Measurements from ENCODE around the gene CTNNBL1.

- TF ChIP-seq EZH2 (IDR thresholded peaks at IDR 0.05; ENCODE audit: low read depth, unreplicated experiment) (no peak), CTCF (conservative IDR thresholded peaks at IDR 0.05; ENCODE audit: low read depth in 2 of 2) (no peak), REST (IDR thresholded peaks at IDR 0.05; ENCODE audit: unreplicated experiment) (no peak), STAT1 (IDR thresholded peaks at IDR 0.05; ENCODE audit: unreplicated experiment) (no peak), EZH2phosphoT487 (IDR thresholded peaks at IDR 0.05; ENCODE audit: unreplicated experiment) (no peak)
Observed at GRCh38 chr20:37852666-37853065, 158.8 kb downstream of the CTNNBL1 start.

All from GM23338 (cell line).